HEK293 (cell line): Measurements from ENCODE around the gene RHBDF1.

Source experiments
- AEBP2 ChIP-seq: fragments of 450-650 bp; formaldehyde crosslinking; IDR thresholded peaks from 2 replicates; pipeline ENCODE4 v1.5.1; 2016; ENCODE audit warnings: missing biosample characterization, missing genetic modification characterization, borderline replicate concordance
- BCL11A ChIP-seq: fragments of 450-650 bp; formaldehyde crosslinking; IDR thresholded peaks from 2 replicates; pipeline ENCODE4 v1.5.1; 2016; ENCODE audit warnings: low read depth, missing biosample characterization, missing genetic modification characterization
- GLIS2 ChIP-seq: fragments of 450-650 bp; formaldehyde crosslinking; IDR thresholded peaks from 2 replicates; pipeline ENCODE4 v1.5.1; 2016; ENCODE audit warnings: missing biosample characterization, missing genetic modification characterization
- MEIS1 ChIP-seq: sonication (generic); formaldehyde crosslinking; IDR thresholded peaks from 2 replicates; pipeline ENCODE4 v1.8.1; 2022; ENCODE audit warnings: missing genetic modification reagents, mild to moderate bottlenecking, borderline replicate concordance
- PRDM2 ChIP-seq: fragments of 450-650 bp; formaldehyde crosslinking; IDR thresholded peaks from 2 replicates; pipeline ENCODE4 v1.5.1; 2016; ENCODE audit warnings: missing biosample characterization, missing genetic modification characterization, borderline replicate concordance
- ZBTB17 ChIP-seq: fragments of 450-650 bp; formaldehyde crosslinking; IDR thresholded peaks from 2 replicates; pipeline ENCODE4 v1.5.1; 2016; ENCODE audit warnings: missing biosample characterization, missing genetic modification characterization
- ZBTB8A ChIP-seq: fragments of 450-650 bp; formaldehyde crosslinking; IDR thresholded peaks from 2 replicates; pipeline ENCODE4 v1.5.1; 2016; ENCODE audit warnings: missing biosample characterization, missing genetic modification characterization
- ZFHX2 ChIP-seq: fragments of 450-650 bp; formaldehyde crosslinking; conservative IDR thresholded peaks from 2 replicates; pipeline ENCODE4 v1.5.1; 2016; ENCODE audit warnings: missing biosample characterization, missing genetic modification characterization
- ZFP37 ChIP-seq: fragments of 450-650 bp; formaldehyde crosslinking; IDR thresholded peaks from 2 replicates; pipeline ENCODE4 v1.5.1; 2016; ENCODE audit warnings: missing biosample characterization, missing genetic modification characterization
- ZFP41 ChIP-seq: fragments of 450-650 bp; formaldehyde crosslinking; IDR thresholded peaks from 2 replicates; pipeline ENCODE4 v1.5.1; 2016; ENCODE audit warnings: missing biosample characterization, missing genetic modification characterization, borderline replicate concordance
- ZFP69B ChIP-seq: fragments of 450-650 bp; formaldehyde crosslinking; IDR thresholded peaks from 2 replicates; pipeline ENCODE4 v1.5.1; 2016; ENCODE audit warnings: missing biosample characterization, missing genetic modification characterization
- ZNF10 ChIP-seq: fragments of 450-650 bp; formaldehyde crosslinking; IDR thresholded peaks from 2 replicates; pipeline ENCODE4 v1.5.1; 2017; ENCODE audit warnings: missing biosample characterization, missing genetic modification characterization
- ZNF239 ChIP-seq: fragments of 450-650 bp; formaldehyde crosslinking; IDR thresholded peaks from 2 replicates; pipeline ENCODE4 v1.5.1; 2016; ENCODE audit warnings: missing biosample characterization, missing genetic modification characterization
- ZNF248 ChIP-seq: fragments of 450-650 bp; formaldehyde crosslinking; IDR thresholded peaks from 2 replicates; pipeline ENCODE4 v1.5.1; 2017; ENCODE audit warnings: missing biosample characterization, missing genetic modification characterization
- ZNF26 ChIP-seq: fragments of 450-650 bp; formaldehyde crosslinking; IDR thresholded peaks from 2 replicates; pipeline ENCODE4 v1.5.1; 2016; ENCODE audit warnings: missing biosample characterization, missing genetic modification characterization
- ZNF280C ChIP-seq: fragments of 450-650 bp; formaldehyde crosslinking; IDR thresholded peaks from 2 replicates; pipeline ENCODE4 v1.5.1; 2016; ENCODE audit warnings: missing biosample characterization, missing genetic modification characterization
- ZNF292 ChIP-seq: fragments of 450-650 bp; formaldehyde crosslinking; IDR thresholded peaks from 2 replicates; pipeline ENCODE4 v1.5.1; 2016; ENCODE audit warnings: low read depth, missing biosample characterization, missing genetic modification characterization, borderline replicate concordance
- ZNF350 ChIP-seq: fragments of 450-650 bp; formaldehyde crosslinking; IDR thresholded peaks from 2 replicates; pipeline ENCODE4 v1.5.0; 2017; ENCODE audit warnings: missing biosample characterization, mild to moderate bottlenecking, missing genetic modification characterization
- ZNF354C ChIP-seq: fragments of 450-650 bp; formaldehyde crosslinking; IDR thresholded peaks from 2 replicates; pipeline ENCODE4 v1.5.1; 2016; ENCODE audit warnings: missing biosample characterization, missing genetic modification characterization, low read depth, borderline replicate concordance
- ZNF501 ChIP-seq: fragments of 450-650 bp; formaldehyde crosslinking; IDR thresholded peaks from 2 replicates; pipeline ENCODE4 v1.5.1; 2016; ENCODE audit warnings: missing biosample characterization, missing genetic modification characterization
- ZNF513 ChIP-seq: fragments of 450-650 bp; IDR thresholded peaks from 2 replicates; pipeline ENCODE4 v1.5.1; 2018; ENCODE audit warnings: missing biosample characterization, missing genetic modification characterization
- ZNF555 ChIP-seq: fragments of 450-650 bp; formaldehyde crosslinking; conservative IDR thresholded peaks from 2 replicates; pipeline ENCODE4 v1.5.1; 2017; ENCODE audit warnings: missing biosample characterization, mild to moderate bottlenecking, missing genetic modification characterization, inconsistent platforms
- ZNF561 ChIP-seq: fragments of 450-650 bp; IDR thresholded peaks from 2 replicates; pipeline ENCODE4 v1.5.1; 2018; ENCODE audit warnings: missing biosample characterization, missing genetic modification characterization, borderline replicate concordance
- ZNF837 ChIP-seq: fragments of 450-650 bp; formaldehyde crosslinking; IDR thresholded peaks from 2 replicates; pipeline ENCODE4 v1.5.1; 2016; ENCODE audit warnings: missing biosample characterization, missing genetic modification characterization
- TF ChIP-seq, protein P1 (sequence below): fragments of 450-650 bp; formaldehyde crosslinking; IDR thresholded peaks from 2 replicates; pipeline ENCODE4 v1.5.1; 2016; ENCODE audit warnings: missing biosample characterization, missing genetic modification characterization

RHBDF1 gene

GRCh38 chr16:96935-97381, 24.5 kb upstream of the RHBDF1 start (continued):
- no peak for TF ChIP-seq ZNF280C
- no peak for TF ChIP-seq ZNF292 (tag by site-specific recombination)
- TF ChIP-seq ZFHX2 (tag by site-specific recombination), result peak; percentile 88
- peak; percentile 53; the same call in 1 of the 2 replicates for TF ChIP-seq ZBTB17 (tag by site-specific recombination)
- TF ChIP-seq ZNF561 (tag by site-specific recombination), result peak; percentile 90; the same call in 1 of the 2 replicates
- TF ChIP-seq ZBTB8A (tag by site-specific recombination), result peak; percentile 53; the same call in 1 of the 2 replicates
- peak; percentile 100 for TF ChIP-seq ZFP69B (tag by site-specific recombination)
- TF ChIP-seq ZNF26 (tag by site-specific recombination), result no peak
- TF ChIP-seq ZNF10 (tag by site-specific recombination), result 0 out of 2 replicates have a peak, but pooled peaks have one; percentile 31
- TF ChIP-seq ZFP37 (tag by site-specific recombination), result peak; percentile 66; the same call in 1 of the 2 replicates
- no peak for TF ChIP-seq ZNF350 (tag by site-specific recombination)
- no peak for TF ChIP-seq ZNF354C (tag by site-specific recombination)
- no peak for TF ChIP-seq MEIS1 (CRISPR knock-in tag)
- TF ChIP-seq ZNF837 (tag by site-specific recombination), result no peak
- no peak for TF ChIP-seq PRDM2 (tag by site-specific recombination)
- no peak for TF ChIP-seq ZFP41 (tag by site-specific recombination)
- peak; percentile 73; the same call in 1 of the 2 replicates for TF ChIP-seq ZNF501 (tag by site-specific recombination)
- no peak for TF ChIP-seq ZNF248 (tag by site-specific recombination)
- TF ChIP-seq, protein P1, sequence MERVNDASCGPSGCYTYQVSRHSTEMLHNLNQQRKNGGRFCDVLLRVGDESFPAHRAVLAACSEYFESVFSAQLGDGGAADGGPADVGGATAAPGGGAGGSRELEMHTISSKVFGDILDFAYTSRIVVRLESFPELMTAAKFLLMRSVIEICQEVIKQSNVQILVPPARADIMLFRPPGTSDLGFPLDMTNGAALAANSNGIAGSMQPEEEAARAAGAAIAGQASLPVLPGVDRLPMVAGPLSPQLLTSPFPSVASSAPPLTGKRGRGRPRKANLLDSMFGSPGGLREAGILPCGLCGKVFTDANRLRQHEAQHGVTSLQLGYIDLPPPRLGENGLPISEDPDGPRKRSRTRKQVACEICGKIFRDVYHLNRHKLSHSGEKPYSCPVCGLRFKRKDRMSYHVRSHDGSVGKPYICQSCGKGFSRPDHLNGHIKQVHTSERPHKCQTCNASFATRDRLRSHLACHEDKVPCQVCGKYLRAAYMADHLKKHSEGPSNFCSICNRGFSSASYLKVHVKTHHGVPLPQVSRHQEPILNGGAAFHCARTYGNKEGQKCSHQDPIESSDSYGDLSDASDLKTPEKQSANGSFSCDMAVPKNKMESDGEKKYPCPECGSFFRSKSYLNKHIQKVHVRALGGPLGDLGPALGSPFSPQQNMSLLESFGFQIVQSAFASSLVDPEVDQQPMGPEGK (tag by site-specific recombination), result peak; percentile 89
- no peak for TF ChIP-seq BCL11A (tag by site-specific recombination)
- no peak for TF ChIP-seq ZNF555
- peak; percentile 70 for TF ChIP-seq GLIS2 (tag by site-specific recombination)
- no peak for TF ChIP-seq ZNF513 (tag by site-specific recombination)
- TF ChIP-seq ZNF239 (tag by site-specific recombination), result no peak
- TF ChIP-seq AEBP2 (tag by site-specific recombination), result no peak
